ENCODE measurements around the gene CCNQ.

CCNQ gene

GRCh38 chrX:153628665-153629064, 29.7 kb upstream of the CCNQ start:
- Histone ChIP-seq H3K27me3 (replicated peaks) (no peaks in the 10 kb centered on the region), H3K4me3 (ENCODE audit: low read depth, low read length) (no peak overlapping the region), H3K27ac (no peak overlapping the region), H3K36me3 (replicated peaks) (no peaks in the 10 kb centered on the region)
- in situ Hi-C loops (cut with HindIII; ENCODE audit: low pct_ligation_motif_present, low sequenced_read_pairs): no loop called here
- no peak for TF ChIP-seq CTCF (IDR thresholded peaks at IDR 0.05; ENCODE audit: low read depth, low read length, missing control alignments)
- no peak for DNase-seq

GRCh38 chrX:153628129-153628528, 29.2 kb upstream of the CCNQ start:
- no peak for TF ChIP-seq CTCF (IDR thresholded peaks at IDR 0.05; ENCODE audit: low read depth, low read length, missing control alignments)
- H3K4me3 ChIP-seq (ENCODE audit: low read depth, low read length): no peak overlapping the region
- no peak overlapping the region for H3K27ac ChIP-seq
- DNase-seq: no peak
- in situ Hi-C loops (cut with HindIII; ENCODE audit: low pct_ligation_motif_present, low sequenced_read_pairs): no loop called here
- no peaks in the 10 kb centered on the region for H3K36me3 ChIP-seq (replicated peaks)
- H3K27me3 ChIP-seq (replicated peaks): no peaks in the 10 kb centered on the region

- Histone ChIP-seq H3K36me3 (replicated peaks) (no peaks in the 10 kb centered on the region), H3K27ac (no peak overlapping the region), H3K4me3 (ENCODE audit: low read depth, low read length) (no peak overlapping the region), H3K27me3 (replicated peaks) (no peaks in the 10 kb centered on the region)
- in situ Hi-C loops (cut with HindIII; ENCODE audit: low pct_ligation_motif_present, low sequenced_read_pairs): no loop called here
- no peak for TF ChIP-seq CTCF (IDR thresholded peaks at IDR 0.05; ENCODE audit: low read depth, low read length, missing control alignments)
- no peak for DNase-seq
These were observed 28.8 kb upstream of the CCNQ start for GRCh38 chrX:153627675-153628111.

GRCh38 chrX:153626863-153627674, 28.1 kb upstream of the CCNQ start:
- no peak overlapping the region for H3K4me3 ChIP-seq (ENCODE audit: low read depth, low read length)
- H3K27me3 ChIP-seq (replicated peaks): no peaks in the 10 kb centered on the region
- H3K27ac ChIP-seq: no peak overlapping the region
- in situ Hi-C loops (cut with HindIII; ENCODE audit: low pct_ligation_motif_present, low sequenced_read_pairs): no loop called here
- H3K36me3 ChIP-seq (replicated peaks): no peaks in the 10 kb centered on the region
- TF ChIP-seq CTCF (IDR thresholded peaks at IDR 0.05; ENCODE audit: low read depth, low read length, missing control alignments): no peak
- DNase-seq: no peak

GRCh38 chrX:153626025-153626633, 27.2 kb upstream of the CCNQ start:
- H3K4me3 ChIP-seq (ENCODE audit: low read depth, low read length): no peak overlapping the region
- no peaks in the 10 kb centered on the region for H3K36me3 ChIP-seq (replicated peaks)
- no peak for TF ChIP-seq CTCF (IDR thresholded peaks at IDR 0.05; ENCODE audit: low read depth, low read length, missing control alignments)
- in situ Hi-C loops (cut with HindIII; ENCODE audit: low pct_ligation_motif_present, low sequenced_read_pairs): no loop called here
- H3K27ac ChIP-seq: no peak overlapping the region
- no peaks in the 10 kb centered on the region for H3K27me3 ChIP-seq (replicated peaks)
- no peak for DNase-seq
